GM12801 (cell line): ENCODE data around the gene AKR1B1.

Source experiments
- CTCF ChIP-seq: IDR thresholded peaks from one replicate; pipeline ENCODE4 v1.5.1; 2011; ENCODE audit warnings: control low read depth; ENCODE audit not compliant: insufficient read length; ENCODE audit errors: extremely low read depth

Gene AKR1B1

DNA sequence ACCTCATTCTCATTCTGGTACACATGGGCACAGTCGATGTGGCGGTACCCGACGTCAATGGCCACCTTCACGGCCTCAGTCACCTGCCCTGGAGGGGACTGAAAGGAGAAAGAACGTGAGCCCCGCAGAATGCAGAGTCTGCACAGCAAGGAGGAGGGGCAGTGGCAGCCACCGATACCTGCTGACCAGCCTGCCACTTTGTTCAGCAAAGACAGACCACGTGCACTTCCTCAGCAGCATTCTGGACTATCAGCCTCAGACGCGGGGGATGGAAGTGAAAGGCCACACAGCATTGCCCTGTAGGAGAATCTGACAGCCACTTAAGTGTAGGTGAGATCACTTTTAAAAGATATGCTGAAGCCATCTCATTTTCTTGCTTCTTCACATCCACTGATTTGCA lies 7.2 kb downstream of the AKR1B1 start:
- TF ChIP-seq CTCF: no peak

- TF ChIP-seq CTCF: no peak
These were observed 8.5 kb downstream of the AKR1B1 start for GRCh38 chr7:134450294-134451000.

DNA sequence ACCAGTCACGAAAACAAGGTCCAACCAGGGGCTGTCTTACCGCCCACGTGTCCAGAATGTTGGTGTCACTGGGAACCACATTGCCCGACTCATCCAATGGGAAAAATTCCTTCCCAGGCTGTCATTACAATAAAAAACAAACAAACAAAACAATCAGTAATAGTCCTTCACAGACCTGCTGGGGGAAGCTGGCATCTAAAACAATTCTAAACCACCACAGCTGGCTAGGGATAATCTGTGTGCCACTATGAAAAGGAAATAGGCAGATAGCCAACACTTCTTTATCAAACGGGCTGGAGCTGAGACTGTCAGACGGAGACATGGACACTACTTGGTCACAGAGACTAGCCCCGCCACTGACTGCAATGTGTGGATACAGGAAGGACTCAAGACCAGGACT lies 9.2 kb downstream of the AKR1B1 start:
- TF ChIP-seq CTCF: no peak

DNA sequence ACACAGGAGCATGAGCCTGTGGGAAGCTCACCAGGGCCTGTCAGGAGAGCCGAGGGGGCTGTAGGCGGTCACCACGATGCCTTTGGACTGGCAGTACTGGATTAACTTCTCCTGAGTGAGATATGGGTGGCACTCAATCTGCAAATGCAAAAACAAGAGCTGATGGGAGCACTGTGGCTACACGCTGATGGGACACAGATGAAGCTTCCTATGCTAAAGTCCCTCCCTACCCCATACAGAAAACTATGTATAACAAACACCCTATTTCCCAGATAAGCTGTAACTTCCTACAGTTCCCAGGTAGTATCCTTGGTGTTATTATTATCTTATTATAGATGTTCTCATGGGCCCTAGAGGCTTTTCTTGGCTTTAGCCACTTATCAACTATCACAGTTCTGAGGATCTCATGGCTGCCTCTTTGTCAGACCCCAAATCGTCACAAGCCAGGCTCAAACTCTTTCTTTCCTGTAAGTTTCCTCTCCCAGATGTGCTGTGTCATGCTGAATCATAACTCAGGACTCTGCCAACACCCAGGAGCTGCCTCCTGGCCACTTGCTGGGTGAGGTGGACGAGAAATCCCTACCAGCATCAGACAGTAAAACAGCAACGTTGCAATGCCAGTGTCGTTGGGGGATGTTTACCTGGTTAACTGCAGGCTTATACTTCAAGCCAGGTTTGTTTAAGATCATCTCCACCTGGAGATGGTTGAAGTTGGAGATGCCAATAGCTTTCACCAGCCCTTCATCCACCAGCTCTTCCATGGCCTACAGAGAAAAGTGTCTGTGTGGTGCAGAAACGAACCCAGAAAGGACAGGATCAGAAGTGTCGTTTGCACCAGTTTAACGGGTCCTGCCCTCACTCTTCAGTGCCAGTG lies 10.3 kb downstream of the AKR1B1 start:
- no peak for TF ChIP-seq CTCF

- no peak for TF ChIP-seq CTCF
These were observed 11.5 kb downstream of the AKR1B1 start for GRCh38 chr7:134447383-134447782.

GRCh38 chr7:134446923-134447322 lies 12.0 kb downstream of the AKR1B1 start:
- TF ChIP-seq CTCF: no peak

GRCh38 chr7:134446446-134446845 lies 12.5 kb downstream of the AKR1B1 start:
- TF ChIP-seq CTCF: no peak
